Panc1 (cell line): ENCODE results near the gene LINC00237. TPM values are rescaled to one million over a fixed set of nuclear protein-coding genes. Genes with fewer than 3 reads are reported as not detected.
A peak's percentile ranks its signal among the peaks of the same experiment; 100 is the strongest.

Source experiments
- ATAC-seq: fragments of 200-7000 bp; cut with Tn5 transposase; 2 replicates; pipeline ENCODE4 v1.9.1; 2020; ENCODE audit warnings: mild to moderate bottlenecking, moderate library complexity
- BruUV-seq: library from RNA; stranded (reverse); fragments of 400-500 nt; replicated peaks from 2 replicates; lab custom pipeline; 2021; lab: Mats Ljungman, UMichigan
- CTCF ChIA-PET: fragments of 300-600 bp; sonication (Branson Sonifier 250); formaldehyde crosslinking; loops from one replicate; lab custom pipeline; 2022; ENCODE audit warnings: antibody characterized with exemption; lab: Charles Lee
- POLR2A ChIA-PET: fragments of 300-600 bp; sonication (Branson Sonifier 250); formaldehyde crosslinking; loops from one replicate; lab custom pipeline; 2022; ENCODE audit warnings: antibody characterized with exemption; lab: Charles Lee
- DNase-seq: peaks from one replicate; pipeline ENCODE4 v3.0.0-alpha.2; 2010; ENCODE audit warnings: low read depth, low spot score
- H3K27ac ChIP-seq: 2 replicates; pipeline ENCODE4 v1.5.1; 2011; ENCODE audit warnings: mild to moderate bottlenecking, low read length, inconsistent platforms
- H3K27me3 ChIP-seq: fragments of 200-500 bp; sonication (Bioruptor generic); 2 replicates; pipeline ENCODE4 v1.6.0; 2014; ENCODE audit warnings: low read length, inconsistent platforms; ENCODE audit not compliant: control insufficient read depth, insufficient read depth
- H3K36me3 ChIP-seq: fragments of 200-500 bp; sonication (Bioruptor generic); 2 replicates; pipeline ENCODE4 v1.5.1; 2014; ENCODE audit warnings: inconsistent platforms, mild to moderate bottlenecking, low read length, moderate library complexity; ENCODE audit not compliant: control insufficient read depth, insufficient read depth
- H3K4me1 ChIP-seq: 2 replicates; pipeline ENCODE4 v1.5.1; 2011; ENCODE audit warnings: inconsistent platforms, mild to moderate bottlenecking, low read length, moderate library complexity; ENCODE audit not compliant: control insufficient read depth, insufficient read depth
- H3K4me3 ChIP-seq, 2 experiments: 2 replicates each; pipeline ENCODE4 v1.5.1; 2011 to 2012; ENCODE audit warnings: low read depth in 2 of 2, low read length in 2 of 2, mild to moderate bottlenecking in 2 of 2, inconsistent platforms in 1 of 2, moderate library complexity in 1 of 2
- H3K9me3 ChIP-seq: fragments of 200-500 bp; sonication (Bioruptor generic); 2 replicates; pipeline ENCODE4 v1.5.1; 2014; ENCODE audit warnings: low read depth, mild to moderate bottlenecking, inconsistent platforms, low read length, moderate library complexity; ENCODE audit not compliant: control insufficient read depth, insufficient read depth
- CTCF ChIP-seq: fragments of 450-650 bp; IDR thresholded peaks from 2 replicates; pipeline ENCODE4 v1.5.1; 2017; ENCODE audit warnings: mild to moderate bottlenecking
- POLR2AphosphoS5 ChIP-seq: IDR thresholded peaks from 2 replicates; pipeline ENCODE4 v1.6.1; 2012; ENCODE audit warnings: mild to moderate bottlenecking, low read depth, low read length, moderate library complexity
- REST ChIP-seq, 2 experiments: IDR thresholded peaks; 2 replicates each; pipeline ENCODE4 v1.6.1; 2011 to 2012; ENCODE audit warnings: low read depth in 2 of 2, control low read depth in 1 of 2, low read length in 1 of 2, mild to moderate bottlenecking in 1 of 2, moderate library complexity in 1 of 2; ENCODE audit not compliant: insufficient read depth in 1 of 2
- SIN3A ChIP-seq: IDR thresholded peaks from 2 replicates; pipeline ENCODE4 v1.6.1; 2012; ENCODE audit warnings: low read depth, mild to moderate bottlenecking, low read length, moderate library complexity, borderline replicate concordance; ENCODE audit not compliant: insufficient read depth
- TCF7L2 ChIP-seq: IDR thresholded peaks from 2 replicates; pipeline ENCODE4 v1.6.1; 2011; ENCODE audit warnings: mild to moderate bottlenecking, low read depth, low read length, inconsistent platforms
- in situ Hi-C: cut with HindIII; loops from 2 replicates; pipeline ENCODE4 v1.10.0; 2016; ENCODE audit warnings: low sequenced_read_pairs, low pct_unique_long_range_greater_than_20kb
- intact Hi-C: fragments of 100-400 bp; cut with micrococcal nuclease; formaldehyde crosslinking; loops from one replicate; pipeline ENCODE4 v1.10.0; 2022; ENCODE audit not compliant: unreplicated experiment
- total RNA-seq: library from RNA; stranded (reverse); gene quantifications from one replicate; pipeline ENCODE4 v1.2.1, GENCODE V29; 2021; ENCODE audit not compliant: unreplicated experiment

The LINC00237 gene
- total RNA-seq, 1 experiment from 2014 or later, result not detected

- Histone ChIP-seq H3K36me3 (no peaks in the 10 kb centered on the region), H3K27ac (no peak overlapping the region), H3K27me3 (peaks cover 8% of the 10 kb centered on the region; the same call in 1 of the 2 replicates), H3K4me1 (no peaks in the 10 kb centered on the region), H3K9me3 (no peaks in the 10 kb centered on the region), H3K4me3 (no peak overlapping the region; a peak in 1 of 4 replicates)
- TF ChIP-seq CTCF, result no peak
- in situ Hi-C loops, result no loop called here
- BruUV-seq, result no TSS peak
- CTCF ChIA-PET, result no interaction called here
- intact Hi-C loops, result no loop called here
- POLR2A ChIA-PET, result no interaction called here
- DNase-seq, result peak; percentile 4
- ATAC-seq, result peak; percentile 63; the same call in 1 of the 2 replicates
These were observed 9.7 kb downstream of the LINC00237 start for GRCh38 chr20:21096321-21097043.

GRCh38 chr20:21092806-21093205 lies 13.4 kb downstream of the LINC00237 start:
- Histone ChIP-seq H3K9me3 (no peaks in the 10 kb centered on the region), H3K27me3 (peaks cover 8% of the 10 kb centered on the region; the same call in 1 of the 2 replicates), H3K4me1 (no peaks in the 10 kb centered on the region), H3K36me3 (no peaks in the 10 kb centered on the region), H3K27ac (no peak overlapping the region), H3K4me3 (no peak overlapping the region)
- ATAC-seq (no peak), DNase-seq (no peak)
- in situ Hi-C loops, result no loop called here
- no peak for TF ChIP-seq REST (IDR thresholded peaks at IDR 0.05; ENCODE audit: insufficient read depth in 1 of 2, low read depth in 2 of 2, low read length in 1 of 2)
- no peak for TF ChIP-seq POLR2AphosphoS5
- TF ChIP-seq TCF7L2, result no peak
- no peak for TF ChIP-seq CTCF
- no peak for TF ChIP-seq SIN3A
- intact Hi-C loops, result no loop called here
- ChIA-PET POLR2A (no interaction called here), CTCF (no interaction called here)
- no TSS peak for BruUV-seq
